Activated B cell treated with CpG ODN at 0.5 μM for 24 hours (primary cell): ENCODE measurements around the gene OR9G1. TPM values are rescaled to one million over a fixed set of nuclear protein-coding genes. Genes with fewer than 3 reads are reported as not detected.

Source experiments
- ATAC-seq: fragments of 200-7000 bp; cut with Tn5 transposase; one replicate; pipeline ENCODE4 v1.10.0; 2021; ENCODE audit warnings: low read depth, mild to moderate bottlenecking, moderate library complexity
- CTCF ChIA-PET: fragments of 350-600 bp; sonication (Branson Sonifier 250); formaldehyde crosslinking; loops from one replicate; lab custom pipeline; 2021; ENCODE audit warnings: antibody characterized with exemption; lab: Charles Lee
- POLR2A ChIA-PET: fragments of 350-600 bp; sonication (Branson Sonifier 250); formaldehyde crosslinking; loops from one replicate; lab custom pipeline; 2021; ENCODE audit warnings: antibody characterized with exemption; lab: Charles Lee
- DNase-seq: peaks from one replicate; pipeline ENCODE4 v3.0.0; 2022
- H3K27ac Mint-ChIP-seq: one replicate; pipeline ENCODE4 v1.8.0; 2020; ENCODE audit warnings: mixed read lengths
- H3K27me3 Mint-ChIP-seq: one replicate; pipeline ENCODE4 v1.8.0; 2021; ENCODE audit warnings: mixed read lengths
- H3K36me3 Mint-ChIP-seq: one replicate; pipeline ENCODE4 v1.8.0; 2021; ENCODE audit warnings: low read depth, mixed read lengths
- H3K4me1 Mint-ChIP-seq: one replicate; pipeline ENCODE4 v1.8.0; 2021; ENCODE audit warnings: mixed read lengths
- H3K4me3 Mint-ChIP-seq: one replicate; pipeline ENCODE4 v1.8.0; 2020; ENCODE audit warnings: mild to moderate bottlenecking, mixed read lengths
- H3K9me3 Mint-ChIP-seq: one replicate; pipeline ENCODE4 v1.8.0; 2020; ENCODE audit warnings: mixed read lengths
- CTCF ChIP-seq: fragments of 200-600 bp; IDR thresholded peaks from one replicate; pipeline ENCODE4 v1.8.0; 2022; ENCODE audit warnings: antibody characterized with exemption, mild to moderate bottlenecking
- intact Hi-C: fragments of 100-400 bp; cut with micrococcal nuclease; formaldehyde crosslinking; loops from one replicate; pipeline ENCODE4 v1.15.1; 2024
- total RNA-seq: library from RNA; stranded (reverse); gene quantifications from 2 replicates; pipeline ENCODE4 v1.2.3, GENCODE V29; 2022

The OR9G1 gene
- total RNA-seq, 1 donor from 2014 or later = not detected

- Mint-ChIP-seq H3K4me3 (no peak overlapping the region), H3K36me3 (no peaks in the 10 kb centered on the region), H3K27ac (no peak overlapping the region), H3K4me1 (no peaks in the 10 kb centered on the region), H3K27me3 (no peaks in the 10 kb centered on the region), H3K9me3 (peaks cover 13% of the 10 kb centered on the region)
- TF ChIP-seq CTCF = no peak
- no peak for DNase-seq
- intact Hi-C loops = no loop called here
- ChIA-PET CTCF (no interaction called here), POLR2A (no interaction called here)
- ATAC-seq = no peak
Measured at GRCh38 chr11:56714206-56714605, 15.3 kb downstream of the OR9G1 start.

- intact Hi-C loops = no loop called here
- DNase-seq (no peak), ATAC-seq (no peak)
- Mint-ChIP-seq H3K9me3 (peaks cover 8% of the 10 kb centered on the region), H3K27me3 (no peaks in the 10 kb centered on the region), H3K27ac (no peak overlapping the region), H3K36me3 (no peaks in the 10 kb centered on the region), H3K4me3 (no peak overlapping the region), H3K4me1 (no peaks in the 10 kb centered on the region)
- TF ChIP-seq CTCF = no peak
- POLR2A ChIA-PET = no interaction called here
- CTCF ChIA-PET = no interaction called here
Measured at GRCh38 chr11:56716379-56716854, 17.5 kb downstream of the OR9G1 start.

GRCh38 chr11:56720513-56720912 lies 21.6 kb downstream of the OR9G1 start:
- intact Hi-C loops = no loop called here
- no peak for TF ChIP-seq CTCF
- H3K4me3 Mint-ChIP-seq = no peak overlapping the region
- CTCF ChIA-PET = no interaction called here
- H3K36me3 Mint-ChIP-seq = no peaks in the 10 kb centered on the region
- H3K27me3 Mint-ChIP-seq = no peaks in the 10 kb centered on the region
- H3K27ac Mint-ChIP-seq = no peak overlapping the region
- no peaks in the 10 kb centered on the region for H3K4me1 Mint-ChIP-seq
- H3K9me3 Mint-ChIP-seq = peaks cover 13% of the 10 kb centered on the region
- POLR2A ChIA-PET = no interaction called here
- DNase-seq (no peak), ATAC-seq (no peak)

GRCh38 chr11:56740107-56740506 lies 41.2 kb downstream of the OR9G1 start:
- CTCF ChIA-PET = no interaction called here
- no peak overlapping the region for H3K27ac Mint-ChIP-seq
- no peaks in the 10 kb centered on the region for H3K27me3 Mint-ChIP-seq
- ATAC-seq (no peak), DNase-seq (no peak)
- POLR2A ChIA-PET = no interaction called here
- no peak overlapping the region for H3K4me3 Mint-ChIP-seq
- H3K4me1 Mint-ChIP-seq = no peaks in the 10 kb centered on the region
- H3K9me3 Mint-ChIP-seq = peaks cover 4% of the 10 kb centered on the region
- no peak for TF ChIP-seq CTCF
- intact Hi-C loops = no loop called here
- no peaks in the 10 kb centered on the region for H3K36me3 Mint-ChIP-seq

GRCh38 chr11:56740886-56741285 lies 42.0 kb downstream of the OR9G1 start:
- ChIA-PET POLR2A (no interaction called here), CTCF (no interaction called here)
- TF ChIP-seq CTCF = no peak
- no peak for ATAC-seq
- no peaks in the 10 kb centered on the region for H3K36me3 Mint-ChIP-seq
- no peak overlapping the region for H3K27ac Mint-ChIP-seq
- H3K9me3 Mint-ChIP-seq = peaks cover 4% of the 10 kb centered on the region
- no peak overlapping the region for H3K4me3 Mint-ChIP-seq
- no peaks in the 10 kb centered on the region for H3K27me3 Mint-ChIP-seq
- intact Hi-C loops = no loop called here
- H3K4me1 Mint-ChIP-seq = no peaks in the 10 kb centered on the region
- DNase-seq = no peak
